Breast epithelium (tissue), 4 donors: ENCODE measurements around the gene NFIC. TPM values are rescaled to one million over a fixed set of nuclear protein-coding genes. Genes with fewer than 3 reads are reported as not detected.

ENCODE experiments used
- DNase-seq, 2 donors: peaks; one replicate each; pipeline ENCODE4 v3.0.0-alpha.2; 2019; ENCODE audit warnings: low spot score in 2 of 2
- H3K27ac ChIP-seq, 2 donors: fragments of 200-600 bp; sonication (generic) in 1 of 2; one replicate each; pipeline ENCODE4 v1.5.1; 2016 to 2019; ENCODE audit warnings: mild to moderate bottlenecking in 1 of 2
- H3K27me3 ChIP-seq, 2 donors: fragments of 200-600 bp; sonication (generic) in 1 of 2; one replicate each; pipeline versions ENCODE4 v1.5.1 to v1.6.0; 2017 to 2019; ENCODE audit warnings: control low read depth in 1 of 2, mild to moderate bottlenecking in 1 of 2
- H3K36me3 ChIP-seq: fragments of 200-600 bp; one replicate; pipeline ENCODE4 v1.5.1; 2019
- H3K4me1 ChIP-seq, 2 donors: fragments of 200-600 bp; sonication (generic); one replicate each; pipeline ENCODE4 v1.5.1; 2016 to 2019; ENCODE audit warnings: control low read depth in 1 of 2
- H3K4me3 ChIP-seq, 3 donors: fragments of 200-600 bp; sonication (generic); 1 replicate in 2 of 3; 2 replicates in 1 of 3; pipeline ENCODE4 v1.5.1; 2016 to 2019; ENCODE audit warnings: mild to moderate bottlenecking in 3 of 3, moderate library complexity in 2 of 3
- H3K9me3 ChIP-seq, 2 donors: fragments of 200-600 bp; sonication (generic) in 1 of 2; one replicate each; pipeline ENCODE4 v1.5.1; 2016 to 2019; ENCODE audit warnings: control low read depth in 1 of 2
- CTCF ChIP-seq, 3 donors: fragments of 450-650 bp; IDR thresholded peaks; one replicate each; pipeline ENCODE4 v1.5.1; 2016 to 2017; ENCODE audit warnings: antibody characterized with exemption in 3 of 3, mild to moderate bottlenecking in 3 of 3, moderate library complexity in 3 of 3
- POLR2A ChIP-seq: fragments of 450-650 bp; IDR thresholded peaks from one replicate; pipeline ENCODE4 v1.6.1; 2016; ENCODE audit warnings: antibody characterized with exemption, mild to moderate bottlenecking, moderate library complexity
- POLR2AphosphoS5 ChIP-seq, 3 donors: sonication (generic); formaldehyde crosslinking; IDR thresholded peaks; one replicate each; pipeline ENCODE4 v1.6.1; 2017; ENCODE audit warnings: antibody characterized with exemption in 3 of 3
- intact Hi-C: fragments of 100-400 bp; cut with DNase I; formaldehyde crosslinking; loops from one replicate; pipeline ENCODE4 v1.15.1; 2023; ENCODE audit warnings: low total_unique reads
- total RNA-seq, 3 donors: library from RNA; depleted of rRNA; stranded (reverse); fragments of >200 nt; gene quantifications; one replicate each; pipeline ENCODE4 v1.1.0, GENCODE V29; 2016

Gene NFIC
- total RNA-seq, 3 donors from 2014 or later, result 48.9 to 97.8 (median 73.1) TPM

- DNase-seq, result peak in 1 of 2 donors; percentile 66
- Histone ChIP-seq H3K36me3 (no peaks in the 10 kb centered on the region), H3K4me3 (no peak overlapping the region), H3K9me3 (no peaks in the 10 kb centered on the region), H3K4me1 (peaks cover 2 to 4% of the 10 kb centered on the region in 2 donors), H3K27ac (peak overlapping the region in 1 of 2 donors; percentile 25), H3K27me3 (no peaks in the 10 kb centered on the region)
- TF ChIP-seq POLR2AphosphoS5 (IDR thresholded peaks at IDR 0.05) (no peak), POLR2A (no peak), CTCF (IDR thresholded peaks at IDR 0.05) (no peak)
- intact Hi-C loops, result no loop called here
Measured at GRCh38 chr19:3494559-3494958, 128.2 kb downstream of the NFIC start.

GRCh38 chr19:3496392-3497273 is 130.2 kb downstream of the NFIC start:
- no peaks in the 10 kb centered on the region for H3K27me3 ChIP-seq
- no peak overlapping the region for H3K27ac ChIP-seq
- intact Hi-C loops, result no loop called here
- TF ChIP-seq POLR2AphosphoS5 (IDR thresholded peaks at IDR 0.05) (no peak), CTCF (IDR thresholded peaks at IDR 0.05) (no peak), POLR2A (no peak)
- no peak for DNase-seq
- H3K4me1 ChIP-seq, result peaks cover 5 to 6% of the 10 kb centered on the region in 2 donors
- no peaks in the 10 kb centered on the region for H3K36me3 ChIP-seq
- no peak overlapping the region for H3K4me3 ChIP-seq
- no peaks in the 10 kb centered on the region for H3K9me3 ChIP-seq

- no peak for DNase-seq
- no peak overlapping the region for H3K4me3 ChIP-seq
- TF ChIP-seq CTCF (IDR thresholded peaks at IDR 0.05), result no peak
- intact Hi-C loops, result no loop called here
- H3K27me3 ChIP-seq, result no peaks in the 10 kb centered on the region
- no peaks in the 10 kb centered on the region for H3K9me3 ChIP-seq
- peaks cover 5 to 6% of the 10 kb centered on the region in 2 donors for H3K4me1 ChIP-seq
- no peak overlapping the region for H3K27ac ChIP-seq
- no peaks in the 10 kb centered on the region for H3K36me3 ChIP-seq
Measured at GRCh38 chr19:3497757-3498520, 131.6 kb downstream of the NFIC start.

GRCh38 chr19:3499738-3500428 is 133.5 kb downstream of the NFIC start:
- Histone ChIP-seq H3K4me3 (peak overlapping the region; percentile 77 to 98 (median 88)), H3K27ac (peak overlapping the region; percentile 92 to 97), H3K9me3 (no peaks in the 10 kb centered on the region), H3K36me3 (no peaks in the 10 kb centered on the region), H3K4me1 (peaks cover 5 to 6% of the 10 kb centered on the region in 2 donors), H3K27me3 (no peaks in the 10 kb centered on the region)
- TF ChIP-seq POLR2AphosphoS5 (IDR thresholded peaks at IDR 0.05) (no peak), CTCF (IDR thresholded peaks at IDR 0.05) (no peak), POLR2A (no peak)
- DNase-seq, result no peak
- intact Hi-C loops, result no loop called here
